GM18858 (cell line): ENCODE data around the gene WSB1.

Experiments
- ATAC-seq: cut with Tn5 transposase; IDR thresholded peaks from one replicate; pipeline ENCODE4 v1.9.1; 2021; ENCODE audit not compliant: unreplicated experiment

WSB1 gene

GRCh38 chr17:27354491-27355081 lies 60.7 kb downstream of the WSB1 start:
- no peak for ATAC-seq

- no peak for ATAC-seq
These were observed 61.5 kb downstream of the WSB1 start for GRCh38 chr17:27355419-27355818.

DNA sequence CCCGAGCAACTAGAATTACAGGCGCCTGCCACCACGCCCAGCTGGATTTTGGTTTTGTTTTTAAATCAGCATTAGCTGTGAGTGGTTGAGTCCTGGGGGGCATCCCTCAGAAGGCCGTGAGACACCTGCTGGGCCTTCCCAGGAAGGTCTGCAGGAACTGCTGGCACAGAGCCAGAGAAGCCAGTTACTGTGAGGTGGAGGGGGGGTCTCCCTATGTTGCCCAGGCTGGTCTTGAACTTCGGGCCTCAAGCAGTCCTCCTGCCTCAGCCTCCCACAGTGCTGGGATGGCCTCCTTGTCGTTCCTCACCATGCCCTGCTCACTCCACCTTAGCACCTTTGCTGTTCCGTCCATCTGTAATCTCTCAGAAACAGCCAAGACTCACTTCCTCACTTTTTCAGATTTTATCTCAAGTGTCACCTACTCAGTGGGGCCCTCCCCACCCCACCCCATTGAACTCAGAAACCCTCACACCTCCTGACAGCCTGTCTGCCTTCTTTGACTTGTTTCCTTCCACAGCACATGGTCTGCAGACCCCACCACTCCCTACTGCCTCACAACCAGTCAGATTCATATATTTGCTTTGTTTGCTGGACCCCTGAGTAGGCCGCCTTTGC lies 62.3 kb downstream of the WSB1 start:
- no peak for ATAC-seq

DNA sequence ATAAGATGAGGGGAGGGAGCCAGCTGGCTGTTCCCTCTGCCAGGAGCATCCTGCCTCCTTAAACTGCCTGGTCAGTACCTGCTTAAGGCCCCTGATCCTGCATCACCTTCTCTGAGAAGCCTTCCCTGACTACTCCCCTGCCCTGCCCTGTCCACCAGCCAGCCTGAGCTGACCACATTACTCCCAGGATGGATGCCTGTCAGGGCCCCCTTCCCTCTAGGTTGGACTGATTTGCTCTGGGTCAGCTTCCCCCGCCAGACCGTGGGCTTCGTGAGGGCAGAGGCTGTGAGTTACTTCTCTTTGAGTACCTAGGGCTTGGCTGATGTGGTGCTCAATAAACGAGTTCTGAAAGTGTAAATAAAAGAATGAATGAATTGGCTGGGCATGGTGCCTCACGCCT lies 63.3 kb downstream of the WSB1 start:
- ATAC-seq = no peak

- no peak for ATAC-seq
These were observed 66.6 kb downstream of the WSB1 start for GRCh38 chr17:27360507-27360906.

DNA sequence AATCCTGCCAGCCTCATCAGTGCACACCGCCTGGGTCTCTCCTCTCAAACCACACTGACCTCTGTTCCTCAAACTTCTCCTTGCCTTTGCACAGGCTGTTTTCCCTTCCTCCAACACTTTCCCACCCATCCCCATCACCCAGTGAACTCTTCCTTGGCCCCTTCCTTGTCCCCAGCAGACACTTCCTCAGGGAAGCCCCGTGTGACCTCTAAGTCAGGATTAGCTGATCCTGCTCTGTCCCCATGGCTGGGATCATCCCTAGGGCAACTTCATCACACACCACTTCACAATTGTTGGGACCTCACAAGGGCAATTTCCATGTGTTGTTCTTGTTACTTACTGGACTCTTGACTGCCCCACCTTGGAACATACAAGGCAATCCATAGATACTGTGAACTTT lies 67.8 kb downstream of the WSB1 start:
- no peak for ATAC-seq

DNA sequence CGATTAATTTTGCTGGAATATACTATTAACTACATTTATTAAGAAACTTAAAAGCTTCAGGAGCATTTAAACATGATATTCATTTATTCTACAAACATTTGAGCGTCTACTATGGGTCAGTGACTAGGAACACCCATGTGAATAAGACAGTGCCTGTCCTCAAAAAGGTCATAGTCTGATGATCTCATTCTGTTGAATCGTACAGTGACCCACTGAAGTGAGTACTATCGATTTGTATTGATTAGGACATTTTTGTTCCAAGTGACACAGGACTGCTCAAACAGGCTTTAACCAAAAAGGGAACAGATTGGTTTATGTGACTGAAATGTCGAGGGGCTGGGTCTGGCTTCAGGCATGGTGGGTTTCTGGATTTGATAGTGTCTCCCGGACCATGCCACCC lies 68.6 kb downstream of the WSB1 start:
- no peak for ATAC-seq

DNA sequence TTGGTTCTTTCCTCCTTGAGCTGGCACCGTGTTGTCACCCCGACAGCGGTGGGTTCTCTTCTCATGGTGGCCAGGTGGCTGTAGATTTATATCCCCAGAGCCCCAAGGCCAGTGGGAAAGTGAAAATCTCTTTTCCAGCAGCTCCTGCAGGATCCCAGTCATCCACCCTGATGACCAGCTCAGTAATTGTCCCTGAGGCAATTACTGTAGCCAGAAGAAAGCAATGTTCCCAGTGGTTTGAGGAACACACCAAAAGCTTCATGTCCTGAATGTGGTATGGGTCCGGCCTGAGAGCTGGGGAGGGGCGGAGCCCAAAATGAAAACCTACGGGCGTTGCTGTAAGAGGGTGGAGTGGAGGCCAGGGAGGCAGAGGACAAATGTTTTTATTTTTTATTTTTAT lies 69.0 kb downstream of the WSB1 start:
- ATAC-seq = no peak

- ATAC-seq = no peak
These were observed 69.4 kb downstream of the WSB1 start for GRCh38 chr17:27363326-27363725.
